Measurements from ENCODE around the gene STEAP1.
"Not testable (repeated sequence)": the region's sequence is repeated elsewhere in the genome, so short reads cannot be mapped to it uniquely, and the experiment has no call there.

STEAP1 gene

DNA sequence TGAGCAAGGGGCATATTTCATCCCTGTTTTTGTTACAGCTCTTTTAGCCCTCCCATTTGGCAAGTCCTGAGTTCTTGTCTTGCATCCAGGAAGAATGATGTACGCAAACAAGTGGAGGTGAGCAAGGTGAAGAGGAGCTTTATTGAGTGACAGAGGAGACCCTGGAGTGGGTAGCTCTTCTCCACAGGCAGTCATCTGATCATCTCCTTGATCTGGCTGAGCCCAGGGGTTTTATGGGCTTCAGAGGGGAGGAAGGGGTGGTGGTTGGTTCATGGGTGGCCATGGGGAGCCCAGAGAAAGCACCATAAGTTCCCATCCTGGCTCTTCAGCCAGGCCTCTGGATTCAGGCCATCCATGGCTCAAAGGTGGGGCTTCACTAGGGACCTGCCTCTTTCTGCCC, 21.9 kb downstream of the STEAP1 start:
- H3K9me3 ChIP-seq = no peaks in the 10 kb centered on the region
- DNase-seq = no peak
- TF ChIP-seq, protein P1, sequence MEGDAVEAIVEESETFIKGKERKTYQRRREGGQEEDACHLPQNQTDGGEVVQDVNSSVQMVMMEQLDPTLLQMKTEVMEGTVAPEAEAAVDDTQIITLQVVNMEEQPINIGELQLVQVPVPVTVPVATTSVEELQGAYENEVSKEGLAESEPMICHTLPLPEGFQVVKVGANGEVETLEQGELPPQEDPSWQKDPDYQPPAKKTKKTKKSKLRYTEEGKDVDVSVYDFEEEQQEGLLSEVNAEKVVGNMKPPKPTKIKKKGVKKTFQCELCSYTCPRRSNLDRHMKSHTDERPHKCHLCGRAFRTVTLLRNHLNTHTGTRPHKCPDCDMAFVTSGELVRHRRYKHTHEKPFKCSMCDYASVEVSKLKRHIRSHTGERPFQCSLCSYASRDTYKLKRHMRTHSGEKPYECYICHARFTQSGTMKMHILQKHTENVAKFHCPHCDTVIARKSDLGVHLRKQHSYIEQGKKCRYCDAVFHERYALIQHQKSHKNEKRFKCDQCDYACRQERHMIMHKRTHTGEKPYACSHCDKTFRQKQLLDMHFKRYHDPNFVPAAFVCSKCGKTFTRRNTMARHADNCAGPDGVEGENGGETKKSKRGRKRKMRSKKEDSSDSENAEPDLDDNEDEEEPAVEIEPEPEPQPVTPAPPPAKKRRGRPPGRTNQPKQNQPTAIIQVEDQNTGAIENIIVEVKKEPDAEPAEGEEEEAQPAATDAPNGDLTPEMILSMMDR (IDR thresholded peaks at IDR 0.05; ENCODE audit: low read depth, low read length) = no peak

GRCh38 chr7:90178166-90178565, 23.9 kb downstream of the STEAP1 start:
- H3K4me3 ChIP-seq (ENCODE audit: low read depth, low read length) = no peak overlapping the region
- no peak for DNase-seq

More for the DNA sequence above, 21.9 kb downstream of the STEAP1 start:
- no peaks in the 10 kb centered on the region for H3K36me3 ChIP-seq
- no peaks in the 10 kb centered on the region for H3K4me1 ChIP-seq
- no peak overlapping the region for H3K4me3 ChIP-seq (ENCODE audit: low read depth, low read length)
- H3K27me3 ChIP-seq = no peaks in the 10 kb centered on the region

GRCh38 chr7:90178679-90179278, 24.5 kb downstream of the STEAP1 start:
- Histone ChIP-seq H3K27me3 (no peaks in the 10 kb centered on the region), H3K36me3 (no peaks in the 10 kb centered on the region), H3K4me1 (no peaks in the 10 kb centered on the region), H3K4me3 (ENCODE audit: low read depth, low read length) (no peak overlapping the region), H3K9me3 (no peaks in the 10 kb centered on the region)
- TF ChIP-seq, protein P1 (IDR thresholded peaks at IDR 0.05; ENCODE audit: low read depth, low read length) = no peak
- DNase-seq = no peak

More at GRCh38 chr7:90178166-90178565, 23.9 kb downstream of the STEAP1 start:
- H3K9me3 ChIP-seq = no peaks in the 10 kb centered on the region
- H3K36me3 ChIP-seq = no peaks in the 10 kb centered on the region
- TF ChIP-seq, protein P1 (IDR thresholded peaks at IDR 0.05; ENCODE audit: low read depth, low read length) = no peak
- H3K4me1 ChIP-seq = no peaks in the 10 kb centered on the region
- H3K27me3 ChIP-seq = no peaks in the 10 kb centered on the region

DNA sequence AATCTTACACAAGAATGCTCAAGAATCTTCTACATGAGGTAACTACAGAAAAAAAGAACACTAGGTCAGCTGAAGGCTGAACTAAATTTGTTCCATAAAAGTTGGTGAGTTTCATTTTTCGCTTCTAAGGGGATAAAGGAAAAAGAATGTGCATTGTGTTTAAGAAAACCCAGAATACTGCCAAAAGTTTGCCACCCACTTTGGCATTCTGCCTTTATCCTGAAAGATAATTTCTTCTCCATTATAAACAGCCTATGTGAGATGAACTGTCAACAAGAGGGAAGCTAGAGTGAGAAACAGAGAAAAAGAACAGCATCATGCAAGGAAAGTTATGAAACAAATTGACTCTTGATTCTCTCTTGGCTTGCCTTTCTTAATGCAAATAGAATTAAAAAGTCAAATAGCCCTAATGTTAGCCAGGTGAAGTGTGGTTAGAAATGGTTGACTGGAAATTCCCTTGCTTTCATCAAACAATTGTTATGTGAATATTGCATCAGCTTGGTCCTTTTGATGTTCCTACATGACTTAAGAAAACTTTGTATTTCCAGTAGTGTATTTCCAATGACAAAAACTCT, 25.8 kb downstream of the STEAP1 start:
- no peaks in the 10 kb centered on the region for H3K36me3 ChIP-seq

GRCh38 chr7:90180649-90181048, 26.4 kb downstream of the STEAP1 start:
- Histone ChIP-seq H3K27me3 (no peaks in the 10 kb centered on the region), H3K4me1 (no peaks in the 10 kb centered on the region), H3K4me3 (ENCODE audit: low read depth, low read length) (no peak overlapping the region), H3K36me3 (no peaks in the 10 kb centered on the region), H3K9me3 (no peaks in the 10 kb centered on the region)
- no peak for DNase-seq
- TF ChIP-seq, protein P1 (IDR thresholded peaks at IDR 0.05; ENCODE audit: low read depth, low read length) = no peak

More for the DNA sequence above, 25.8 kb downstream of the STEAP1 start:
- no peak for DNase-seq
- TF ChIP-seq, protein P1 (IDR thresholded peaks at IDR 0.05; ENCODE audit: low read depth, low read length) = no peak
- Histone ChIP-seq H3K9me3 (no peaks in the 10 kb centered on the region), H3K4me1 (no peaks in the 10 kb centered on the region), H3K4me3 (ENCODE audit: low read depth, low read length) (no peak overlapping the region), H3K27me3 (no peaks in the 10 kb centered on the region)

- TF ChIP-seq, protein P1 (IDR thresholded peaks at IDR 0.05; ENCODE audit: low read depth, low read length) = no peak
- Histone ChIP-seq H3K4me1 (no peaks in the 10 kb centered on the region), H3K27me3 (no peaks in the 10 kb centered on the region), H3K4me3 (ENCODE audit: low read depth, low read length) (no peak overlapping the region), H3K36me3 (no peaks in the 10 kb centered on the region), H3K9me3 (no peaks in the 10 kb centered on the region)
- no peak for DNase-seq
These were observed 27.2 kb downstream of the STEAP1 start for GRCh38 chr7:90181485-90181884.

DNA sequence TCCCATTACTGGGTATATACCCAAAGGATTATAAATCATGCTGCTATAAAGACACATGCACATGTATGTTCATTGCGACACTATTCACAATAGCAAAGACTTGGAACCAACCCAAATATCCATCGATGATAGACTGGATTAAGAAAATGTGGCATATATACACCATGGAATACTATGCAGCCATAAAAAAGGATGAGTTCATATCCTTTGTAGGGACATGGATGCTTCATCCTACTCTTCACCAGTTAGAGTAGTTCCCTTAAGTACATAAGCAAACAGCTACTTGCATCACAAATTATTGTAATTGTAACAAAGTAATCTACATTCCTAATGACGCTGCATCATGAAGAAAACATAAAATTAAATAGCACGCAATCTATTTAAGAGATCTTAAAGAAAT, 32.0 kb downstream of the STEAP1 start:
- H3K27me3 ChIP-seq; H3K4me1 ChIP-seq; H3K9me3 ChIP-seq; H3K36me3 ChIP-seq; H3K4me3 ChIP-seq (ENCODE audit: low read depth, low read length); DNase-seq: not testable (repeated sequence)
